IPS DF 19.7 (cell line): ENCODE results near the gene INSM2.

Experiments
- DNase-seq: peaks from one replicate; pipeline ENCODE4 v3.0.0-alpha.2; 2013; ENCODE audit warnings: low read depth, low spot score

The INSM2 gene, protein sequence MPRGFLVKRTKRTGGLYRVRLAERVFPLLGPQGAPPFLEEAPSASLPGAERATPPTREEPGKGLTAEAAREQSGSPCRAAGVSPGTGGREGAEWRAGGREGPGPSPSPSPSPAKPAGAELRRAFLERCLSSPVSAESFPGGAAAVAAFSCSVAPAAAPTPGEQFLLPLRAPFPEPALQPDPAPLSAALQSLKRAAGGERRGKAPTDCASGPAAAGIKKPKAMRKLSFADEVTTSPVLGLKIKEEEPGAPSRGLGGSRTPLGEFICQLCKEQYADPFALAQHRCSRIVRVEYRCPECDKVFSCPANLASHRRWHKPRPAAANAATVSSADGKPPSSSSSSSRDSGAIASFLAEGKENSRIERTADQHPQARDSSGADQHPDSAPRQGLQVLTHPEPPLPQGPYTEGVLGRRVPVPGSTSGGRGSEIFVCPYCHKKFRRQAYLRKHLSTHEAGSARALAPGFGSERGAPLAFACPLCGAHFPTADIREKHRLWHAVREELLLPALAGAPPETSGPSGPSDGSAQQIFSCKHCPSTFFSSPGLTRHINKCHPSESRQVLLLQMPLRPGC

GRCh38 chr14:35533357-35534207, at the start of gene INSM2:
Gene INSM2 (plus strand): TSS chr14:35534164. CDS start chr14:35534253, 89 bp downstream.
- no peak for DNase-seq

DNA sequence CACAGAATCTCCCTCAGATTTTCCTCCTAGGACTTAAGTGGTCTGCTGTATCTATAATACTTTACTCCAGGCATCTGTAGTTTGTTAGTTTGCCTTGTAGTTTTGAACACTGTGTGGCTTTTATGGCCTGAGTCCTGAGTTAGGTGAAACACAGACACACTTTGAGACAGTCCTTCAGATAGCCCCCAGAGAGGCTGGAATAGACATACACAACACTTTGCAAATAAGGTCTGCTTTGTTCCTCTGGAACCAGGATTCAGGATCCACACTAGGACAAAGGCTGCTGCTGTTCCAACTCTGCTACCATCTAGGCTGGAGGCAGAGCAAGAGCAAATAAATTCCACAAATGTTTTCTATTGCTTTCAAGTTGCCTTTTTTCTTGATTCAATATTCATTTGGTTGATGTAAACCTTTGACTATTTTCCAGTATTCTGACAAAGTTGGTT, 41.4 kb upstream of the INSM2 start:
- DNase-seq: no peak

DNA sequence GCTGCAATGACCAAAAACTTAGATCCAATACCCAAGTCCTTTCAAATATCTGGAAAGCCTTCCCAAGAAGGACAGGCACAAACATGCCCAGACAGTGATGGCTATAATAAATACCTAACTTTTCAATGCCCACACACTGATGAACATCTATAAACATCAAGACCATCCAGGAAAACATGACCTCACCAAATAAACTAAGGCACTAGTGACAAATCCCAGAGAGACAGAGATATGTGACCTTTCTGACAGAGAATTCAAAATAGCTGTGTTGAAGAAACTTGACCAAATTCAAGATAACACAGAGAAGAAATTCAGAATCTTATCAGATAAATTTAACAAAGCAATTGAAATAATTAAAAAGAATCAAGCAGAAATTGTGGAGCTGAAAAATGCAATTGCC, 38.7 kb upstream of the INSM2 start:
- DNase-seq: no peak

DNA sequence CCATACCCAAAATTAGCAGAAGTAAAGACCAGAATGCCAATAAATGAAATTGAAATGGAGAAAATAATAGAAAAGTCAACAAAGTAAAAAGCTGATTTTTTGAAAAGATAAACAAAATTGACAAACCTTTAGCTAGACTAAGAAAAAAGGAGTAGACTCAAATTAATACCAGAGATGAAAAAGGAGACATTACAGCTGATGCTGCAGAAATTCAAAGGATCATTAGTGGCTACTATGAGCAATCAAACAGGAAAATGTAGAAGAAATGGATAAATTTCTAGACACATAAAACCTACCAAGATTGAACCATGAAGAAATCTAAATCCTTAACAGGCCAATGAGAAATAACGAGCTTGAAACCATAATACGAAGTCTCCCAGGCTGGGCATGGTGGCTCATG, 34.8 kb upstream of the INSM2 start:
- no peak for DNase-seq

DNA sequence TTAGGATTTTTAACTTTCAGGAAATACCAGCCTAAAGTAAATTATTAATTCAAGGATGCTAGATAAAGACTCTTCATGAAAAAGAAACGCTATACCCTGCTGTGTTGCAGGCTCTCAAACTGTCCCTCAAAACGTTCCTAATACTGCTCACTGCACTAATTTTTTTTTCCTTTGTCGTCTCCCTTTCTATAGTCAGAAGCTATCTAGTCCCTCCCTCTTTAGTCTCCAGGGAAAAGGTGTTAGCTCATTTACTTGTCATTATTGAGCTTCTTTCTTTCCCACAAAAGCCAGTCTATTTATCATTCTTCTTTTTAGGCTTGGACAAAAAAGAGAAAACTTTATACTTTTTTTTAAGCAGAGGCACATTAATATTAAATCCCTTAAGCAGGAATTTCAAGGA, 30.3 kb upstream of the INSM2 start:
- DNase-seq: no peak

DNA sequence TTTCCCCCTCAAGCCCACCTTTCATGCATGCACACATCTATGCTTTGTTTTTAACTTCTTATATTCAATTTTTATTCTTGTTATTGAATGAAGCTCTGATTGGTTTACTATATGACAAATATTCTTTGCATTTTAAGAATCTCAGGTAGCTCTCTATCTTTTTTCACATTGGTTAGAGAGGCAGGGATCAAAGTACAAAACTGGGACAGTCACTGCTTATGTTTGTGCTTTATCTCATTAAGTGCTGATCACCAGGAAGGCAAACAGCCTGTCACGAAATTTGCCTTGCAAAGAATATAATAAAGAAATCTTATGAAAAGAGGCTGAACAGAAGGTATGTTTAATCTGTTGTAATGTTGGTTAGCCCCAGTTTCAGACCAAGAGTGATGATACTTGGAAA, 29.7 kb upstream of the INSM2 start:
- no peak for DNase-seq

DNA sequence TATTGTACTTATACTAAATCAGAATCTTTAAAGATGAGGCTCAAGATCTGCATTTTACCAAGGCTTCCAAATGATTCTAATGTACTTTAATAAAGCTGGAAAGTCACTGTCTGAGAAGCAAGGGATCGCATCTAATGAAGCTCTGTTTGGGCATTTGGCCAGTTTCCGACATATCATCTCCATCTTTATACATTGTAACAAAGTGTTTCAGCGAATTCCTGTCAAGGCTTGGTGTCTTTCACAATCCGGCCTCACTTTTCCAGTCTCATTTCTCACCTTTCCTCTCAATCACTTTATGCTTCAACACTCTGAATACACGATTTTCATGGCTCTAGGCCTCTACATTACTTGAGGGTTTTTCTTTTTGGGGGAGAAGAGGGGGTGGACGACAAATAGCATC, 27.5 kb upstream of the INSM2 start:
- DNase-seq: no peak

GRCh38 chr14:35506927-35507326, 27.0 kb upstream of the INSM2 start:
- DNase-seq: no peak

- DNase-seq: no peak
Observed at GRCh38 chr14:35509846-35510245, 24.1 kb upstream of the INSM2 start.

- DNase-seq: no peak
Observed at GRCh38 chr14:35512765-35513164, 21.2 kb upstream of the INSM2 start.

- no peak for DNase-seq
Observed at GRCh38 chr14:35515916-35516315, 18.0 kb upstream of the INSM2 start.

DNA sequence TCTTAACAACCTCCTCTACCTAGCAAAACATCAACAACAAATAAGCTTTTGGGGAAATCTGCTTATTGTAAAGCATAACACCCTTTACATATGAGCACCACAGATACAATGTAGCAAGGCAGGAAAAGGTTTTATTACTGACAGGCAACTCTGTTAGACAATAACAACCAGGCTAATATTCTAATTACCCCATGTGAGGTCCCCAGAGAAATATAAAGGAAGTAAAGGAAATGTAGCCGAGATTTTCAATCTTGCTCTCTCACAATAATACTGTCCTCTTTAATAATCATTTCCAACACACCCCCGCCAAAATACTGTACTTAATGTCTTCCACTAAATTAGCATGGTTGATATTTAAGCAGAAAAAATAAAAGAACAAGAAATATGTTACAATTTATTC, 14.0 kb upstream of the INSM2 start:
- no peak for DNase-seq

GRCh38 chr14:35525695-35526094, 8.3 kb upstream of the INSM2 start:
- no peak for DNase-seq

- no peak for DNase-seq
Observed at GRCh38 chr14:35526962-35527361, 7.0 kb upstream of the INSM2 start.

DNA sequence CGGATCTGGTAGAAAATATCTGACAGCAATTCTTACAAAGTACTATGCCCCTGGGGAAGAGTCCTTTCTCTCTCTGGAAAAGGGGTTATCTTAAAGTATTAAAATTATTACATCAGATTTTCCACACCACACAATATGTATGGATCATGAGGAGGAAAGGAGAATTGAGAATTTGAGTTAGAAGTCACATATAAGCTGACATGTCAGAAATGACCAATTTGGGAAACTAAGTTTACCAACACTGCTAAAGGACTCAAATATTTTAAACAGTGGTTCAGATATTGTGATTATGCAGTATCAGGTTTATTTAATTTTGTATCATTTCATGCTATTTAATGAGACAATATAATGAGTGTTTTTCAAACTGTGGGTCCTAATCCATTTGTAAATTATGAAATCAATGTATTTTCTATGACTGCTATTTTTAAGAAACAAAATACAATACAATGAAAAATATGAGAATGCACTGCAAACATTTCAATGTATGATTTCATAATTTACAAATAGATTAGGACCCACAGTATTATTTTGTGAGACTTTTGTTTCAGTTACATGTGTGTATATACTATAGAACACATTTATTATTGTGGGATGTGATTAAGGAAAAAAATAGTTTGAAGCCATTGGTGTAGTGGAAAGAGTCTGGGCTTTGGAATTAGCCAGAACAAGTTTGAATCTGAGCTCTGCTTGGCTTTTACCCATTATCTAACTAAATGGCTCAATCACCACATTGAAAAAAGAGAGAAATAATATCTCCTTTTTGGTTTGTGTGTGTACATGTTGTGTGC, 1.8 kb upstream of the INSM2 start:
- DNase-seq: no peak

DNA sequence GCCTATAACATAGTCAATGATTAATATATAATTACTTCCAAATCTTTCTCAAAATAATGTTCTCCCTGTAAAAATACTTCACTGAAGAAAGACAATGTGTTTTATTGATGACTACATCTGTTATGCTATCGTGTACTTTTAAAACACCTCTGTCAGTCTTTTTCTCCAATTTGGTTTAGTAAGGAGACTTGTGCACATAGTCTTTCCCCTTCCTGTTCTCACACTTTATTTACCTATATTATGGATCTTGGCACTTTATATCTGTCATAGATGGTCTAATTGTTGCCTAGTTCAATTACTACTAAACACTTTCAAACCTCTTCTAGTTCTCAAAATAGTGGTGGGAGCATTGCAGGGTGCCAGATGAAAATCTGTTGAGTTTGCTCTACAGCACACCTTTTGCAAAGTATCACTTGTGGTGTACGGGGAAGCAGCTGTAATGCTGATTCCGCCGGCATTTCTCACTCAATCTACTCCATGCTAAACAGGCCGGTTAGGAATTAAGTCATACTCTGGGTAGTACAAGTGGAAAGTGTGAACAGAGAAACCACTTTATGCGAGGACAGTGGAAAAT, 1.1 kb upstream of the INSM2 start:
- no peak for DNase-seq

- DNase-seq: no peak
Observed at GRCh38 chr14:35534208-35534872, 376 bp downstream of the INSM2 start.

DNA sequence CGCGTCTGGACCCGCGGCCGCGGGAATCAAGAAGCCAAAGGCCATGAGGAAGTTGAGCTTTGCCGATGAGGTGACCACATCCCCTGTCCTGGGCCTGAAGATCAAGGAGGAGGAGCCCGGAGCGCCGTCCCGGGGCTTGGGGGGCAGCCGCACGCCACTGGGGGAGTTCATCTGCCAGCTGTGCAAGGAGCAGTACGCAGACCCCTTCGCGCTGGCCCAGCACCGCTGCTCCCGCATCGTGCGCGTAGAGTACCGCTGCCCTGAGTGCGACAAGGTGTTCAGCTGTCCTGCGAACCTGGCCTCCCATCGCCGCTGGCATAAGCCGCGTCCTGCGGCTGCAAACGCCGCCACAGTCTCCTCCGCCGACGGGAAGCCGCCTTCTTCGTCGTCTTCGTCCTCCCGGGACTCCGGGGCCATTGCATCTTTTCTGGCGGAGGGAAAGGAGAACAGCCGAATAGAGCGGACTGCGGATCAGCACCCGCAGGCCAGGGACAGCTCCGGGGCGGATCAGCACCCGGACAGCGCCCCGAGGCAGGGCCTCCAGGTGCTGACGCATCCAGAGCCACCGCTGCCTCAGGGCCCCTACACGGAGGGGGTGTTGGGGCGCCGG, 1.0 kb downstream of the INSM2 start:
- no peak for DNase-seq

DNA sequence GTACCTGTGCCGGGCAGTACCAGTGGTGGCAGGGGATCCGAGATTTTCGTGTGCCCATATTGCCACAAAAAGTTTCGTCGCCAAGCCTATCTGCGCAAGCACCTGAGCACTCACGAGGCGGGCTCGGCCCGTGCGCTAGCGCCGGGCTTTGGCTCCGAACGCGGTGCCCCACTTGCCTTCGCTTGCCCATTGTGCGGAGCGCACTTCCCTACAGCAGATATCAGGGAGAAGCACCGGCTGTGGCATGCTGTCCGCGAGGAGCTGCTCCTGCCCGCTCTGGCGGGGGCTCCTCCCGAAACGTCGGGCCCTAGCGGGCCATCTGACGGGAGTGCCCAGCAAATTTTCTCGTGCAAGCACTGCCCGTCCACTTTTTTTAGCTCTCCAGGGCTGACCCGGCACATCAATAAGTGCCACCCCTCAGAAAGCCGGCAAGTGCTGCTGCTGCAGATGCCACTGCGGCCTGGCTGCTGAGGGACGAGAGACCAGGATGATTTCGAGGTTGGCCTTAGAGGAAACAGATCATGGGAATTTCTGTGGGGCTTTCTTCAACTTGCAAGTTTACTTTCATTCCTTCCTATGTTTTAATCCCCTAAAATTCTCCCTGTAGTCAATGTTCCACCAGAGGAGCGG, 1.6 kb downstream of the INSM2 start:
- DNase-seq: no peak

DNA sequence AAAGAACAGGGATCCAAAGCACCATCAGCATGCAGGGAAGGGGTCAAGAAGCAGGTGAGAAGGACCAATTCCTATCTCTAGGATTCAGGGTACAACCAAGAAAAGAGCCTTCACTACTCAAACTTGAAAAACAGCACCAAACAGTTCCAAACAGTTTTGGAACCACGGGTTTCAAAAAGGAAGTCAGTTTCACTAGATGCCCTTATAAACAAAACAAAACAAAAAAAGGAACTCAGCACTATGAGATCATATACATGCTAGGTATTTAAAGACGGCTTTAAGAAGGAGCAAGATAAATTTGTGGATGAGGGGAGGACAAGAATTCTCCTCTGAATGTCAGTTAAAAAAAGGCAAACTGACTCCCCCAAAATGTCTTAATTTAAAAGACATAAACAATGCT, 6.0 kb downstream of the INSM2 start:
- DNase-seq: no peak
